Inferior parietal cortex (tissue), 1 donor: ENCODE data around the gene TMEM147.
"Not testable (repeated sequence)": the region's sequence is repeated elsewhere in the genome, so short reads cannot be mapped to it uniquely, and the experiment has no call there.

Source experiments
- DNase-seq: peaks from one replicate; pipeline ENCODE4 v3.0.0-alpha.2; 2016; ENCODE audit errors: extremely low spot score

TMEM147 gene

DNA sequence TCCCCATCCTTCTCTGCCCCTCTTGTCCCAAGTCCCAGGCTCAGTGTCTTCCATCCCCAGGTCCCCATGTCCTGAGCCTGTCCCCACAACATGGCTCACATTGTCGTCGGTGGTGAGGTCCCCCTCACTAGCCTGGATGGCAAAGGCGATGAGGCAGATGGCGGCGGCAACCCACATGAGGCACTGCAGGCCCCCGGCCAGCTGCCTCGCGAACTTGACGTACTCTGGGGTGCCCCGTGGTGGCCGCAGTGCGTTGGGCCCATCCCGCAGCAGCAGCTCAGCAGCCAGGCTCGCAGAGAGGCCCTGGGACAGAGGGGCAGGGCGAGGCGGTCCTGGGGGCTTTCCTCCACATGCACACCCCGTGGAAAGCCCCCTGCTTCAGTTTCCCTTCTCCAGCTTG lies 16.9 kb downstream of the TMEM147 start:
- DNase-seq = no peak

DNA sequence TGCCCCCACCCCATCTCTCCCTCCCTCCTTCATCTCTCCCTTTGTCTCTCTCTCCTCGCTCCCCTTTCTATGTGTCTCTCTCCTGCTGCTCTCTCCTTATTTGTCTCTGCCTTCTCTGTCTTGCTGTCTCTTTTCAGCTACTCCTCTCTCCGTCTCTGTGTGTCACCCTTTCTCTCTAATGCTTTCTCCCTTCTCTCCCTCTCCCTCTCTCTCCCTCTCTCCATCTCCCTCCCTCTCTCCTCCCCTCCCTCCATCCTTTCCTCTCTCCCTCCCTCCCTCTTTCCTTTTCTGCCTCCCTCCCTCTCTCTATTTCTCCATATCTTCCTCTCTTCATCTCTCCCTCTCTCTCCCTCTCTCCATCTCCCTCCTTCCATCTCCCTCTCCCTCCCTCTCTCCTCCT lies 17.4 kb downstream of the TMEM147 start:
- no peak for DNase-seq

DNA sequence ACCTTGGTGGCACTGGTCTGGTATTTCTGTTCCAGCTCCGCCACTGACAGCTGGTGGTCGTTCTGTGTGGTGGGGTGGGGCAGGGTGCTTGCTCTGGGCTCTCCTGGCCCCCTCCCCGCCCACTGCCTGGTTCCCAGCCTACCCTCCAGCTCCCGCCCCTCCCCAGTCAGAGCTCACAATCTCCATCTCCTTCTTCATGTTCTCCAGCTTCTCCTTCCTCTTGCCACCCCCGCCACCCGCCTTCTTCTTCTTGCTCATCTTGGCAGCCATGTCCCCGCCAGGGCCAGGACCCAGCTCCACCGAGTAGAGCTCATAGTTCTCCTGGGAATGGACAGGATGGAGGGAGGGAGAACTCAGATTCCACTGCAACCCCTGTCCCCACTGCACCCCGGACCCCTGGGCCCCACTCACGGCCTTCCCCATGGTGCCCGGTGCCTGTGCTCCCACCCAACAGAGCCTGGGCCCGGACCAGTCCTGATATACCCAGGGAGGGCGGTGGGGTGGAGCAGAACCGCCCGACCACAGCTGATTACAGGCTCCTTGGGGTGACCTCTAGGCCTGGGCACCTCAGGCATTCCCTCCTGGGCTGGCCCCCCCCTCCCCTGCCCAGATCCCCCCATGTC lies 17.9 kb downstream of the TMEM147 start, which contains the start of gene ATP4A:
Gene ATP4A (minus strand): TSS at position 452 of the 623 bp plus-strand sequence. CDS start 29 bp downstream, at position 423.
- no peak for DNase-seq

DNA sequence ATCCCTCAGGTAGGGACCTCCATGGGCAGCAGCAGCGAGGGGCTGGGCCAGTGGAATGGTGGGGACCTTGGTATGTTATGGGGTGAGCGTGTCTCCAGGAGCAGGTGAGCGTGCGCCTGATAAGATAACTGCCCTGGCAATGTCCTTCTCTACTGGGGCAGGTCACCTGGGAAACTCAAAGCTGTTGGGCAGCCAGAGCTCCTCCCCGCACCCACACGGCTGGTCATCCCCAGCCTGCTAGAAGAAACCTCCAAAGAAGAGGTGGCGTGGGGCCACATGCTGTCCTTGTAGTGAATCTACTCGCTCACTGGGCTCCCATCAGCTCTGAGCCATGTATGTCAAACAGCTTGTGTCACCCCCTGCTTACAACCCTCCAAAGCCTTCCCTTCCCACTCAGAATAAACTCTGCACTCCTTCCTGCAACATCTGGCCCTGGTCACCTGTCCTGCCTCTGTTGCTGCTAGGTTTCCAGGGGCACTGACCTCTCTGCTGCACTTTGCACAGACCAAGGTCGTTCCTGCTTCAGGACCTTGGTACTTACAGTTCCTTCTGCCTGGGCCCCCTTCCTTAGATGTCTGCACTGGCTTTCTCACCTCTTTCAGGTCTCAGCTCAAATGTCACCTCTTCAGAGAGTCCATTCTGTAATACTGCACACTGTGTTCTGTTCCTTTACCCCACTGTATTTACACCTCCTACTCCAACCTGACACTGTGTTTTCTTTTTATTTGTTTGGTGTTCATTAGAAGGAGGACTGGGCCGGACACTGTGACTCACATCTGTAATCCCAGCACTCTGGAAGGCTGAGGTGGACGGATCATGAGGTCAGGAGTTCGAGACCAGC lies 19.8 kb downstream of the TMEM147 start:
- no peak for DNase-seq

DNA sequence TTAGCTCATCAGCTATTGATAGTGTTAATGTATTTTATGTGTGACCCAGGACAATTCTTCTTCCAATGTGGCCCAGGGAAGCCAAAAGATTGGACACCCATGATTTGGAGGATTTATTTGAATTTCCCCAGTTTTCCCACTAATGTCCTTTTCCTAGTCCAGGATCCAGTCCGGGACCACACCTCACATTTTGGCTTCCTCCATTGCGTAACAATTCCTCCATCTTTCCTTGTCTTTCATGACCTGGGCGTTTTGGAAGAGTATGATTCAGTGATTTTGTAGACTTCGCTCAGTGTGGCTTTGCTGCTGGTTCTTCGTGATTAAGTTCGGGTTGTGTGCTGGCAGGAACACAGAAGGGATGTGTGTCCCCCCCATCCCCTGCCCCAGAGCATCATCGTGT lies 21.3 kb downstream of the TMEM147 start:
- DNase-seq = no peak

DNA sequence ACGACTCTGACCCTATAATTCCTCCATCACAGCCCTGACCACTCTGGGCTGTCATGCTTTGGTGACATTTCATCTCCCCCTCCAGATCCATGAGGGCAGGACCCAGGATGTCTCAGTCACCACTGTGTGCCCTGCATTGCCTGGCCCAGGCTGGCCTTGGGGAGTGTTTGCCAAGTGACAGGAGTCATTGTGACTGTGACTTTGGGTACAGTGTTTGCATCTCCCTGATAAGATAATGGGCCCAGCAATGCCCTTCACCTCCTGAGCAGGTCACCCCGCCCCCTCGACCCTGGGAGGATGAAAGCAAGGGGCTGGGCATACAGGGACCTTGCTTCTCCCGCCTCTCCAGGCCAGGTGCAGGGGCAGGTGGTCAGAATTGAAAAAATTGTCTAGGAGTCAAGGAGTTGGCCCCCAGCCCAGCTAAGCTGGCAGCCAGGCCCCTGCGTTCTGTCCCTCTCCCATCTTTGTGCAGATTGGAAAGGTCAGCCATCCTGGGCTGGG lies 23.9 kb downstream of the TMEM147 start:
- DNase-seq = no peak

DNA sequence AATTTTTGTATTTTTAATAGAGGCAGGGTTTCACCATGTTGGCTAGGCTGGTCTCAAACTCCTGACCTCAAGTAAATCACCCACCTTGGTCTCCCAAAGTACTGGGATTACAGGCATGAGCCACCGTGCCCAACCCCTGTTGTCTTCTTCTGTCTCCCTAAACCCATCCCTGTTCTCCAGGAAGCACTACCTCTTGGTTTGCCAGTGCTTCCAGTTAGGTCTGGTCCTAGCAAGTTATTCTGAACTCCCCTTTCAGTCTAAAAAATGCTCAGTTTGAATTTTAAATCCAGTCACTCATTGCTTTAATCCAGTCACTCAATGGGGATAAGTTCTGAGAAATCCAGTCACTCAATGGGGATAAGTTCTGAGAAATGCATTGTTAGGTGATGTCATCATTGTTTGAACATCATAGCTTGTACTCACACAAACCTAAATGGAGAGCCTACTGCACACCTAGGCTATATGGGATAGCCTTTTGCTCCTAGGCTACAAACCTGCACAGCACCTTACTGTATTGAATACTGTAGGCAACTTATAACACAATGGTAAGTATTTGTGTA lies 26.1 kb downstream of the TMEM147 start:
- DNase-seq = no peak

DNA sequence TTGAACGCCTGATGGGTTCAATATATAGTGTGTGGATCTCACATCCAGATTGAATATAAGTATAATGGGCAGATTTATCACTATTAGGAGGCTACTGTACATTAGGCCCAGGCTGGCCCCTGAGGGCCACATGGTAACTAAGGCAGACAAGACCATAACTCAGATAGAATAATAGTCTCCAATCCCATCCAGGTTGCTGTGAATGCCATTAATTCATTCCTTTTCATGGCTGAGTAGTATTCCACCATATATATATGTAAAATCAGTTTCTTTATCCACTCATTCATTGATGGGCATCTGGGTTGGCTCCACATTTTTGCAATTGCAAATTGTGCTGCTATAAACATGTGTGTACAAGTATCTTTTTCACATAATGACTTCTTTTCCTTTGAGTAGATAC lies 32.5 kb downstream of the TMEM147 start:
- no peak for DNase-seq

DNA sequence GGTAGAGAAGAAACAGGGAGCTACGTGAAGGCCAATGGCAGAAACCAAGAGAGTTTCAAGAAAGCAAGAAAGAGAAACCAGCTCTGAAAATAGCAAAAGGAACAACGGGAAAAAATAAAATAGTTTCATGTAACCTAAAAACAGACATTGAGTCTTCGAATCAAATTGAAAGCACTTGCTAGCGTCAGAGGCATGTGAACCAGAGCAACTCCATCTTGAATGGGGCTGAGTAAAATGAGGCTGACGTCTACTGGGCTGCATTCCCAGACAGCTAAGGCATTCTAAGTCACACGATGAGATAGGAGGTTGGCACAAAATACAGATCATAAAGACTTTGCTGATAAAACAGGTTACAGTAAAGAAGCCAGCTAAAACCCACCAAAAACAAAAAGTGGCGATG lies 33.3 kb downstream of the TMEM147 start:
- no peak for DNase-seq

DNA sequence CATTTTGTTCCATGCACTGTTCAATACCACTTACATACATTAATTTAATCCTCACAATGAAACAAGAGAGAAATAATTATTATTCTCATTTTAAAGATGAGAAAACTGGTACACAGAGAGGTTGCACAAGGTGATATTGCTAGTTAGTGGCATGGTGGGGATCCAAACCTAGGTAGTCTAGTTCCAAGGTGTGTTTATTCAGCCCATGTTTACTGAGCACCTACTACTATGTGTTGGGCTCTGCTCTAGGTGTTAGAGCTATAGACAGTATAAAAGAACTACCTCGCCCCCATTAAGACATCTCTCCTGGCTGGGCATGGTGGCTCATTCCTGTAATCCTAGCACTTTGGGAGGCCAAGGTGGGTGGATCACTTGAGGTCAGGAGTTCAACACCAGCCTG lies 37.3 kb downstream of the TMEM147 start:
- DNase-seq = no peak

DNA sequence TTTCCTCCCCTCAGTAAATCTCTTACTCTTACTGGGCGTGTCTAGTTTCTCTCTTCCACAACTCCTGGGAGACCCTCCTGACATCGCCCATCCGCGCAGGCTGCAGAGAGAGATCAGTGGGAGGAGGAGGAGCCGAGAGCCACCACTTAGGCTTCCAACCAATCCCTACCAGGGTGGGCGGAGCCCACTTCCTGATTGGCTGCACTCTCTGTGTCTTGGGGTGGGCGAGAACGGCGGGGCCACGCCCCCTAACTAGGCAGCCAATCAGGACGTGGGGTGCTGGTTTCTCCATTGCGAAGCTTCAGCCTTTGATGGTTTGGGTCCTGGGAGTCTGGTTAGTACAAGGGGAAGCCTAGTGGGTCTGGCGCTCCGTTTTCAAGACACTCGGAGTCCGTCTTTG lies 40.4 kb downstream of the TMEM147 start, which contains the start of gene PMIS2:
Gene PMIS2 (plus strand): TSS at position 326 of the 400 bp plus-strand sequence. CDS start 87 bp downstream, outside the sequence.
- no peak for DNase-seq

DNA sequence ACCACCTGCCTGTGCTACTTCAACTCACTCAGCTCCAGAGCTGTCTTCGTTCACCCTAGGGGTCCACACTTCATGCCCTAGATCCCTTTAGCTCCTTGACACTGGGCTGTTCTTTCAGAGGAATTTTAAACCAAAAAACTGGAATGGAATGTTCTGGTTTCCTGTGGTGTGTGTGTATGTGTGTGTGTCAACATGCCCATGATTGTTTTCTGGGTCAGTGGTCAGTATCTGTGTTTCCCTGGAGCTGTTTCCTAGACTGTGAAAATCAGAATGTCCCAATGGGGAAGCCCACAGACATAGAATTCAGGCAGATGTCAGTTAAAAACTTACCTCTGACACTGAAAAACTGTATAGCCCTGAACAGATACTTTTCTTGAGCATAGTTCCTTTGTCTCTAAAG lies 41.9 kb downstream of the TMEM147 start:
- no peak for DNase-seq

DNA sequence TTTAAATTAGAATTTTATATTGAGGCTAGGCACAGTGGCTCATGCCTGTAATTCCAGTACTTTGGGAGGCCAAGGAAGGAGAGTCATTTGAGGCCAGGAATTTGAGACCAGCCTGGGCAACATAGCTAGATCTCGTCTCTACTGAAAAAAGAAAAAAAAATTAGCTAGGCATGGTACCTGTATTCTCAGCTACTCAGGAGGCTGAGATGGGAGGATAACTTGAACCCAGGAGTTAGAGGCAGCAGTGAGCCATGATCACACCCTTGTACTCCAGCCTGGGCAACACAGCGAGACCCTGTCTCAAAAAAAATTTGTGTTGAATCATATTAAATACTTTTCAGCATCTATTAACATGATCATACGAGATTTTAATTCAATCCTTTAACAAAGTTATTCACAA lies 45.4 kb downstream of the TMEM147 start:
- no peak for DNase-seq

DNA sequence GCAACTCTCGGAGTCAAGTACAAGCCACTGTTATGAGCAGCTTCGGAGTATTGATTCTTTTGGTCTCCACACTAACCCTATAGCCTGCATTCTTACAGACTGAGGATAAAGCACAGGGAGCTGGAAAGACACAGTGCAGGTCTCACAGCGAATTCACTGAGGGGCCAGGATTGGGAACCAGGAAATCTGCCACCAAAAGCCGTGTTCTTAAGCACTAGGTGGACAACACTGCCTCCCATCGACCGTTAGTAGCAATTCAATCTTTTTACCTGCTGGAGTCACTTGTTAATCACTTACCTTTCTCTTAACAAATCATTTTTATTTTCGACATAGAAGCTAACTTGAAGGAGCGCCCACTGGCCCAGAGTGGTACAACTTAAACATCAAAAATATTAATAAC lies 46.8 kb downstream of the TMEM147 start:
- DNase-seq = peak; percentile 20

DNA sequence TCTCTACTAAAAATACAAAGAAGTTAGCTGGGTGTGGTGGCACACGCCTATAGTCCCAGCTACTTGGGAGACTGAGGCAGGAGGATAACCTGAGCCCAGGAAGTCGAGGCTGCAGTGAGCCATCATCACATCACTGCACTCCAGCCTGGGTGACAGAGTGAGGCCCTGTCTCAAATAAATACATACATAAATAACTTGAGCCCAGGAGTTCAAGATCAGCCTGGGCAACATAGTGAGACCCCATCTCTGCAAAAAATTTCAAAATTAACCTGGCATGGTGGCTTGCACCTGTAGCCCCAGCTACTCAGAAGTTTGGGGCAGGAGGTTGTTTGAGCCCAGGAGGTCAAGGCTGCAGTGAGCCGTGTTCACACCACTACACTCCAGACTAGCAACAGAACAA lies 49.6 kb downstream of the TMEM147 start:
- DNase-seq = not testable (repeated sequence)

DNA sequence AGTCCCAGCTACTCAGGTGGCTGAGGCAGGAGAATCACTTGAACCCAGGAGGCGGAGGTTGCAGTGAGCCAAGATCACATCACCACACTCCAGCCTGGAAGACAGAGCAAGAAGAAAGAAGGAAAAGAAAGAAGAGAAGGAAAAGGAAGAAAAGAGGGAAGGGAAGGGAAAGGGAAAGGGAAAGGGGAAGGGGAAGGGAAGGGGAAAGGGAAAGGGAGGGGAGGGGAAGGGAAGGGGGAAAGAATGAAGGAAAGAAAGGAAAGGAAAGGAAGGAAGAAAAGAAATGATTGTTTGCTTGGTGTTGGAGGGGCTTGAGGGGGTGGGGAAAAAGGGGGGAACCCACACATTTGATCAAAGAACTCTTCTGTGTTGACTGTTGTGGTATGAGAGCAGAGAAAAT lies 50.5 kb downstream of the TMEM147 start:
- no peak for DNase-seq

DNA sequence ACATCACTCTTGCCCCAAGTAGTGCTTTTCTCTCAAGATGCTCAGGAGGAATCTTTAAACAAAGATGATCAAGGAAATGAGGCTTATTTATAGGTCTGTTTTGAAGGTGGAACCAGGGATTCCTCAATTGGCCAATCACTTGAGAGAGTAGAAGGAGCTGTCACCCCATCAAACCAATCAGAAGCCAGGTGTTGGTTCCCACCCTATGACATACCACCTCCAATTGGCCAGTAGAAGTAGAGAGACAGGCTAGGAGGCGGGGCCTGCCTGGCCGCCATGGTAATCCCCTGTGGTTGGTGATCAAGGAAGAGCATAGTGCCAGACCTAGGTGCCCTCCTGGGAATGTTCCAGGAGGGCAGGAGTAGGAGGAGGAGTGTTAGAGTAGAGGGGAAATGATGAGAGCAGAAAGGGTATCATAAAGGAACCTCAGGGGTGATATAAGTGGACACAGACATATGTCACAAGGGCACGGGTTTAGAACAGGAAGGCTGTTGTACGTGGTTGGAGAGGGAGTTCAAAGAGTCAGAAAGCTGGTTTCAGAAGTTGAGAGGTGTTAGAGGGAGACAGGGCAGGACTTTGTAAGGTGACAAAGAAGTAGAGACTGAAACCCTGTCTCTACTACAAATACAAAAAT lies 51.1 kb downstream of the TMEM147 start:
- DNase-seq = no peak
